Stimulated activated CD4-positive, alpha-beta T cell treated with anti-CD3 and anti-CD28 coated beads, Interleukin-2, amount 100 ng/mL, for 24 hours (primary cell): ENCODE measurements around the gene SCG3.

ENCODE experiments used
- DNase-seq, 2 donors: peaks; one replicate each; pipeline ENCODE4 v3.0.0-alpha.2; 2020

Gene SCG3

GRCh38 chr15:51731549-51732267 is 50.4 kb downstream of the SCG3 start:
- peak in 1 of 2 donors; percentile 29 for DNase-seq

- no peak for DNase-seq
These were observed 51.3 kb downstream of the SCG3 start for GRCh38 chr15:51732646-51733045.

GRCh38 chr15:51735228-51736010 is 54.1 kb downstream of the SCG3 start:
- peak; percentile 22 to 33 for DNase-seq

- DNase-seq: peak; percentile 14 to 31
These were observed 54.8 kb downstream of the SCG3 start for GRCh38 chr15:51736069-51736468.

- DNase-seq: peak; percentile 66 to 67
These were observed 55.6 kb downstream of the SCG3 start for GRCh38 chr15:51736751-51737521.

- peak; percentile 64 to 76 for DNase-seq
These were observed 56.4 kb downstream of the SCG3 start, which contains the start of gene LYSMD2 for GRCh38 chr15:51737522-51738305. Gene LYSMD2 (minus strand): TSS chr15:51737655. CDS start chr15:51737622, 33 bp downstream.

GRCh38 chr15:51738553-51738952 is 57.2 kb downstream of the SCG3 start:
- DNase-seq: no peak

- DNase-seq: no peak
These were observed 57.9 kb downstream of the SCG3 start for GRCh38 chr15:51739061-51739712.

- DNase-seq: no peak
These were observed 68.0 kb downstream of the SCG3 start for GRCh38 chr15:51749307-51749706.

- DNase-seq: no peak
These were observed 68.9 kb downstream of the SCG3 start for GRCh38 chr15:51750186-51750585.

- DNase-seq: peak; percentile 59 to 70
These were observed 69.7 kb downstream of the SCG3 start, which contains the start of gene TMOD2 for GRCh38 chr15:51750792-51751696. Gene TMOD2 (plus strand): TSS chr15:51751597. CDS start chr15:51766442, 14,845 bp downstream.

GRCh38 chr15:51751697-51752683 is 70.7 kb downstream of the SCG3 start:
- DNase-seq: peak in 1 of 2 donors; percentile 40

GRCh38 chr15:51752888-51753287 is 71.6 kb downstream of the SCG3 start:
- no peak for DNase-seq

GRCh38 chr15:51754267-51754666 is 73.0 kb downstream of the SCG3 start:
- DNase-seq: no peak

GRCh38 chr15:51755790-51756189 is 74.5 kb downstream of the SCG3 start:
- DNase-seq: no peak

GRCh38 chr15:51756482-51756881 is 75.2 kb downstream of the SCG3 start:
- DNase-seq: no peak

- no peak for DNase-seq
These were observed 76.1 kb downstream of the SCG3 start for GRCh38 chr15:51757450-51757849.

GRCh38 chr15:51758645-51759044 is 77.3 kb downstream of the SCG3 start:
- no peak for DNase-seq

GRCh38 chr15:51759557-51760070 is 78.3 kb downstream of the SCG3 start:
- DNase-seq: no peak
